DND-41 (cell line): ENCODE results near the gene FNDC11.

Experiments
- ATAC-seq: fragments of 200-7000 bp; cut with Tn5 transposase; 3 replicates; pipeline ENCODE4 v1.9.1; 2021; ENCODE audit warnings: low read depth; ENCODE audit not compliant: insufficient read depth
- DNase-seq: peaks from one replicate; pipeline ENCODE4 v3.0.0-alpha.2; 2020
- H2AFZ ChIP-seq: 2 replicates; pipeline ENCODE4 v1.6.0; 2012; ENCODE audit warnings: low read depth, low read length
- H3K27ac ChIP-seq: 2 replicates; pipeline ENCODE4 v1.5.1; 2012; ENCODE audit warnings: low read length, inconsistent platforms
- H3K27me3 ChIP-seq: fragments of 200-600 bp; sonication (generic); 2 replicates; pipeline ENCODE4 v1.6.0; 2012; ENCODE audit warnings: low read length, mild to moderate bottlenecking, inconsistent platforms; ENCODE audit not compliant: insufficient read depth, poor library complexity
- H3K36me3 ChIP-seq: 2 replicates; pipeline ENCODE4 v1.5.1; 2012; ENCODE audit warnings: low read length, inconsistent platforms; ENCODE audit not compliant: insufficient read depth
- H3K4me1 ChIP-seq: 2 replicates; pipeline ENCODE4 v1.5.1; 2012; ENCODE audit warnings: mild to moderate bottlenecking, low read length; ENCODE audit not compliant: insufficient read depth
- H3K4me2 ChIP-seq: 2 replicates; pipeline ENCODE4 v1.6.0; 2012; ENCODE audit warnings: mild to moderate bottlenecking, moderate library complexity, low read length, inconsistent platforms; ENCODE audit not compliant: insufficient read depth
- H3K4me3 ChIP-seq, 2 experiments: fragments of 200-600 bp in 1 of 2; shearing (Covaris generic) in 1 of 2; 2 replicates each; pipeline ENCODE4 v1.5.1; 2012 to 2016; ENCODE audit warnings: inconsistent platforms in 2 of 2, low read length in 2 of 2, mild to moderate bottlenecking in 2 of 2, low read depth in 1 of 2, moderate library complexity in 1 of 2
- H3K79me2 ChIP-seq: 2 replicates; pipeline ENCODE4 v1.6.0; 2012; ENCODE audit warnings: low read length, inconsistent platforms; ENCODE audit not compliant: insufficient read depth
- H3K9ac ChIP-seq: 2 replicates; pipeline ENCODE4 v1.6.0; 2012; ENCODE audit warnings: low read depth, mild to moderate bottlenecking, inconsistent platforms, low read length, moderate library complexity
- H3K9me3 ChIP-seq: 2 replicates; pipeline ENCODE4 v1.5.1; 2012; ENCODE audit warnings: low read length, moderate library complexity, mild to moderate bottlenecking, inconsistent platforms; ENCODE audit not compliant: insufficient read depth, severe bottlenecking
- H4K20me1 ChIP-seq: 2 replicates; pipeline ENCODE4 v1.6.0; 2012; ENCODE audit warnings: low read length; ENCODE audit not compliant: insufficient read depth
- CTCF ChIP-seq: IDR thresholded peaks from 2 replicates; pipeline ENCODE4 v1.5.1; 2012; ENCODE audit warnings: borderline replicate concordance, low read length, moderate library complexity, mild to moderate bottlenecking; ENCODE audit not compliant: poor library complexity, severe bottlenecking; ENCODE audit errors: extremely low read depth
- EZH2 ChIP-seq: IDR thresholded peaks from 3 replicates; pipeline ENCODE4 v1.6.1; 2012; ENCODE audit warnings: borderline replicate concordance, low read depth, mild to moderate bottlenecking, moderate library complexity, low read length, inconsistent platforms; ENCODE audit not compliant: severe bottlenecking

FNDC11 gene

GRCh38 chr20:63567386-63568169 lies 13.6 kb downstream of the FNDC11 start:
- H3K36me3 ChIP-seq = no peaks in the 10 kb centered on the region
- peaks cover 34% of the 10 kb centered on the region for H4K20me1 ChIP-seq
- H3K4me2 ChIP-seq = no peak overlapping the region
- no peak overlapping the region for H3K9ac ChIP-seq
- no peak overlapping the region for H3K4me3 ChIP-seq
- peaks cover 12% of the 10 kb centered on the region for H3K4me1 ChIP-seq
- no peak overlapping the region for H3K27ac ChIP-seq
- DNase-seq (peak; percentile 38), ATAC-seq (peak; percentile 70)
- no peak overlapping the region for H2AFZ ChIP-seq
- H3K79me2 ChIP-seq = no peaks in the 10 kb centered on the region
- H3K27me3 ChIP-seq = peaks cover 13% of the 10 kb centered on the region
- TF ChIP-seq CTCF = no peak
- no peak for TF ChIP-seq EZH2
- H3K9me3 ChIP-seq = no peaks in the 10 kb centered on the region

DNA sequence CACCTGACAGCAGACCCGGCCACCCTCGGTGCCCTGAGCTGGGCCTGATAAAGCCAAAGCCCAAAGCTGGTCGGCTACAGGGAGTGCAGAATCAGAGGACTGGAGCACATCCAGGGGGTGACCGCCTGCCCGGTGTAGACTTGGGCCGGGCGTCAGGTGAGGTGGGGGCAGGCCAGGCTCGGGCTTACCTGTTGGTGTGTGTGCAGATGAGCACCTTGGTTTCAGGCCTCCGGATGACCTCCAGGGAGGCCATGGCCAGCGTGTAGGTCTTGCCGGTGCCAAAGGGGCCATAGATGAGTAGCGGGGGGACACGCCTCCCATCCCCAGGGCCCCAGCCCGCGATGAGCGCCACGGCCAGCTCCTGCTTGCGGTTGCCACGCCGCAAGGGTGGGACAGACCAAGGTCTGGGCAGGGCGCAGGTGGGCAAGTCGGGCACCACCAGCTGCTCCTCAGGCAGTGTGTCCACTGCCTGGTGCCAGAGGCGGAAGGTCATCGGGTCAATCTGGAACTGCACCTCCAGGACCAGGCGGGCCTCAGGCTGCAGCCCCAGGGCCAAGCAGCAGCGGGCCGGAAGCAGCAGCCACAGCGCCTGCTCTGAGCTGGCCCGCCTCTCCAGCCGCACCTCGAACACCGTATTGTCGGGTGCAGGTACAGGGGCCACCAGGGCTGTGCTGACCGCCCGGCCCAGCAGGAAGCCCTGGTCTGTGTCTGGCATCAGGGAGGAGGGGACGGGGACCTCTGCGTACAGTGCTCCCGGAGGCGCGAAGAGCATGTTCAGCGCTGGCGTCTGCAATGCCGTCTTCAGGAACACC lies 14.4 kb downstream of the FNDC11 start:
- Histone ChIP-seq H3K27ac (no peak overlapping the region), H2AFZ (no peak overlapping the region), H3K9ac (no peak overlapping the region), H4K20me1 (peaks cover 37% of the 10 kb centered on the region), H3K4me3 (no peak overlapping the region), H3K36me3 (no peaks in the 10 kb centered on the region), H3K4me2 (no peak overlapping the region), H3K9me3 (no peaks in the 10 kb centered on the region), H3K27me3 (peaks cover 13% of the 10 kb centered on the region), H3K4me1 (peaks cover 17% of the 10 kb centered on the region), H3K79me2 (no peaks in the 10 kb centered on the region; the same call in 1 of the 2 replicates)
- DNase-seq (no peak), ATAC-seq (no peak)
- TF ChIP-seq CTCF (no peak), EZH2 (no peak)

DNA sequence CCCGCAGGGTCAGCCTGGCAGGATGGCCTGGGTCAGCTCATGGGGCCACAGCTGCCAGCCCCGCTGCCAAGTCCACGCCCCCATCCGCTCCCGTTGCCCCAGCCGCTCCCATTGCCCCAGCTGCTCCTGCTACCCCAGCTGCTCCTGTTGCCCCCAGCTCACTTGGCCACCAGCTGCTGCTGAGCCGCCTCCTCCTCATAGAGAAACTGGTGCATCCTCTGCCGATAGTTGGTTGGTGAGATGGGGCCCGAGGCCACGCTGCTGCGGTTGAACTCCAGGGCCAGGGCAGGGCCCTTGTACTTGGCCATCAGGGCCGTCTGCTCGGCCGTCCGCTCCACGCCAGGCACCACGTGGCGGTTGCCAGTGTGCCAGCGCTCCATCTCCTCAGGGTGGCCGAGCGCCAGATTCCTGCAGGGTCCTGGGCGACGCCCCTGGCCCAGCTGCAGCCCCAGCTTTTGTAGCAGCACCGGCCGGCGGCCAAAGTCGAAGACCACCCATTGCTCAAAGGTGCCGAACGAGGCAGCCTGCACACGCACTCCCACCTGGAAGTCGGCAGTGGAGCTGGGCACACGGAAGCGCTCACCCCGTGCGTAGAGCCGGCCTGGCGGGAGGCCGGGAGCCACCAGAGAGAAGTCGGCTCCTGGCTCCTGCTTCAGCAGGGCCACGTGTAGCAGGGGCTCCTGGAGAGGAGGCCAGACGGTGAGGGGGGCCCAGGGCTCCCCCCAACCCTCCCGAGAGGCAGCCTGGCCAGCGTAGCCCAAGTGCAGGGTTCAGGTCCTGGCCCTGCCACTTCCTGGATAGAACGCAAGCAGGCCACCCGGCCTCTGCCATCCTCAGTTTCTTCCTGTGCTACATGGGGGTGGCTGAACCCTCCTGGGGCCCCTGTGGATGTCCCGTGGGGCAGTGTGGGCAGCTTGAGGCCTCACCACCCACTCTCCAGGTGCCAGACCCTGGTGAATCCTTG lies 15.3 kb downstream of the FNDC11 start:
- no peak for ATAC-seq
- peaks cover 13% of the 10 kb centered on the region for H3K27me3 ChIP-seq
- H4K20me1 ChIP-seq = peaks cover 39% of the 10 kb centered on the region
- H3K36me3 ChIP-seq = no peaks in the 10 kb centered on the region
- no peak overlapping the region for H3K4me3 ChIP-seq
- no peak for DNase-seq
- no peak overlapping the region for H3K27ac ChIP-seq
- no peaks in the 10 kb centered on the region for H3K9me3 ChIP-seq
- TF ChIP-seq CTCF (no peak), EZH2 (no peak)
- H3K79me2 ChIP-seq = no peaks in the 10 kb centered on the region; the same call in 1 of the 2 replicates
- H3K4me1 ChIP-seq = peaks cover 23% of the 10 kb centered on the region
- no peak overlapping the region for H2AFZ ChIP-seq
- H3K4me2 ChIP-seq = no peak overlapping the region
- H3K9ac ChIP-seq = no peak overlapping the region
